PC-3 (cell line): ENCODE results near the gene RABIF.

Experiments used
- CTCF ChIP-seq: fragments of 300-600 bp; sonication (generic); conservative IDR thresholded peaks from 2 replicates; pipeline ENCODE4 v1.5.1; 2017; ENCODE audit warnings: antibody characterized with exemption, low read depth, mild to moderate bottlenecking, low read length
- EZH2 ChIP-seq: fragments of 300-600 bp; sonication (generic); IDR thresholded peaks from one replicate; pipeline ENCODE4 v1.6.1; 2017; ENCODE audit warnings: antibody characterized with exemption, mild to moderate bottlenecking, low read length; ENCODE audit not compliant: unreplicated experiment
- EZH2phosphoT487 ChIP-seq: fragments of 300-600 bp; sonication (generic); IDR thresholded peaks from 2 replicates; pipeline ENCODE4 v1.6.1; 2018; ENCODE audit warnings: mild to moderate bottlenecking, antibody characterized with exemption, low read length, borderline replicate concordance

GRCh38 chr1:202908998-202909397, 20.0 kb upstream of the RABIF start:
- TF ChIP-seq CTCF, result no peak
- no peak for TF ChIP-seq EZH2
- TF ChIP-seq EZH2phosphoT487, result no peak
